K562 (cell line): ENCODE results near the gene KCNMB1. TPM values are rescaled to one million over a fixed set of nuclear protein-coding genes. Genes with fewer than 3 reads are reported as not detected.

Experiments
- BRD9 ChIP-seq: fragments of 450-650 bp; IDR thresholded peaks from 2 replicates; pipeline ENCODE4 v1.6.1; 2018; ENCODE audit warnings: low read depth; ENCODE audit not compliant: partially characterized antibody
- HMGN3 ChIP-seq: IDR thresholded peaks from 2 replicates; pipeline ENCODE4 v1.6.1; 2011; ENCODE audit warnings: borderline replicate concordance, low read depth, mild to moderate bottlenecking, mixed read lengths, low read length; ENCODE audit not compliant: insufficient read length; ENCODE audit errors: extremely low read depth
- SP1 ChIP-seq: sonication (generic); formaldehyde crosslinking; IDR thresholded peaks from 2 replicates; pipeline ENCODE4 v1.8.1; 2022; ENCODE audit warnings: mild to moderate bottlenecking, missing genetic modification reagents
- ZBTB7A ChIP-seq: IDR thresholded peaks from 2 replicates; pipeline ENCODE4 v1.6.1; 2011; ENCODE audit warnings: low read depth, mild to moderate bottlenecking, low read length, moderate library complexity, borderline replicate concordance; ENCODE audit not compliant: control insufficient read depth
- ZNF280B ChIP-seq: fragments of 250-450 bp; sonication (Bioruptor Pico); IDR thresholded peaks from 2 replicates; pipeline ENCODE4 v1.5.1; 2021; ENCODE audit warnings: mild to moderate bottlenecking
- polyA plus RNA-seq, 8 experiments: library from polyadenylated mRNA; depleted of rRNA in 4 of 8; stranded (reverse) in 5 of 8; unstranded in 3 of 8; fragments of >200 nt; fragmentation: Nextera tagmentation in 2 of 8; fragmentation: Illumina TruSeq in 1 of 8; extraction: Ambion mirVana in 2 of 8; extraction: Trizol in 1 of 8; gene quantifications; 2 replicates each; pipeline versions ENCODE4 v1.2.1 to v1.2.3, GENCODE V29; 2011 to 2014; ENCODE audit warnings: inconsistent platforms in 1 of 8, missing spikeins in 1 of 8
- total RNA-seq, 7 experiments: library from RNA; depleted of rRNA in 6 of 7; stranded (reverse); fragments of >200 nt in 6 of 7; fragmentation: Illumina TruSeq in 2 of 7; extraction: Trizol in 2 of 7; gene quantifications; 2 replicates each; pipeline versions ENCODE4 v1.2.1 to v1.2.3, GENCODE V29; 2011 to 2021; ENCODE audit warnings: low replicate concordance in 1 of 7
- TF ChIP-seq, protein P1 (sequence below): fragments of 200-800 bp; sonication (Bioruptor generic); IDR thresholded peaks from 2 replicates; pipeline ENCODE4 v1.6.1; 2016; ENCODE audit warnings: missing genetic modification characterization, missing compliant biosample characterization

The KCNMB1 gene
- total and polyA plus RNA-seq, 9 of the 15 experiments (the other 6 are each of a cell fraction or from before 2014, with no cell fraction given), result not detected

GRCh38 chr5:170377027-170377426, 12.1 kb downstream of the KCNMB1 start (continued):
- TF ChIP-seq, protein P1, sequence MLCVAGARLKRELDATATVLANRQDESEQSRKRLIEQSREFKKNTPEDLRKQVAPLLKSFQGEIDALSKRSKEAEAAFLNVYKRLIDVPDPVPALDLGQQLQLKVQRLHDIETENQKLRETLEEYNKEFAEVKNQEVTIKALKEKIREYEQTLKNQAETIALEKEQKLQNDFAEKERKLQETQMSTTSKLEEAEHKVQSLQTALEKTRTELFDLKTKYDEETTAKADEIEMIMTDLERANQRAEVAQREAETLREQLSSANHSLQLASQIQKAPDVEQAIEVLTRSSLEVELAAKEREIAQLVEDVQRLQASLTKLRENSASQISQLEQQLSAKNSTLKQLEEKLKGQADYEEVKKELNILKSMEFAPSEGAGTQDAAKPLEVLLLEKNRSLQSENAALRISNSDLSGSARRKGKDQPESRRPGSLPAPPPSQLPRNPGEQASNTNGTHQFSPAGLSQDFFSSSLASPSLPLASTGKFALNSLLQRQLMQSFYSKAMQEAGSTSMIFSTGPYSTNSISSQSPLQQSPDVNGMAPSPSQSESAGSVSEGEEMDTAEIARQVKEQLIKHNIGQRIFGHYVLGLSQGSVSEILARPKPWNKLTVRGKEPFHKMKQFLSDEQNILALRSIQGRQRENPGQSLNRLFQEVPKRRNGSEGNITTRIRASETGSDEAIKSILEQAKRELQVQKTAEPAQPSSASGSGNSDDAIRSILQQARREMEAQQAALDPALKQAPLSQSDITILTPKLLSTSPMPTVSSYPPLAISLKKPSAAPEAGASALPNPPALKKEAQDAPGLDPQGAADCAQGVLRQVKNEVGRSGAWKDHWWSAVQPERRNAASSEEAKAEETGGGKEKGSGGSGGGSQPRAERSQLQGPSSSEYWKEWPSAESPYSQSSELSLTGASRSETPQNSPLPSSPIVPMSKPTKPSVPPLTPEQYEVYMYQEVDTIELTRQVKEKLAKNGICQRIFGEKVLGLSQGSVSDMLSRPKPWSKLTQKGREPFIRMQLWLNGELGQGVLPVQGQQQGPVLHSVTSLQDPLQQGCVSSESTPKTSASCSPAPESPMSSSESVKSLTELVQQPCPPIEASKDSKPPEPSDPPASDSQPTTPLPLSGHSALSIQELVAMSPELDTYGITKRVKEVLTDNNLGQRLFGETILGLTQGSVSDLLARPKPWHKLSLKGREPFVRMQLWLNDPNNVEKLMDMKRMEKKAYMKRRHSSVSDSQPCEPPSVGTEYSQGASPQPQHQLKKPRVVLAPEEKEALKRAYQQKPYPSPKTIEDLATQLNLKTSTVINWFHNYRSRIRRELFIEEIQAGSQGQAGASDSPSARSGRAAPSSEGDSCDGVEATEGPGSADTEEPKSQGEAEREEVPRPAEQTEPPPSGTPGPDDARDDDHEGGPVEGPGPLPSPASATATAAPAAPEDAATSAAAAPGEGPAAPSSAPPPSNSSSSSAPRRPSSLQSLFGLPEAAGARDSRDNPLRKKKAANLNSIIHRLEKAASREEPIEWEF (CRISPR knock-in tag), result no peak
- TF ChIP-seq ZNF280B (no peak), ZBTB7A (no peak), BRD9 (no peak), HMGN3 (no peak), SP1 (no peak)
